K562 (cell line): Measurements from ENCODE around the gene NLK. TPM values are rescaled to one million over a fixed set of nuclear protein-coding genes. Genes with fewer than 3 reads are reported as not detected.
A peak's percentile ranks its signal among the peaks of the same experiment; 100 is the strongest.

Source experiments
- ATAC-seq: fragments of 200-7000 bp; cut with Tn5 transposase; 3 replicates; pipeline ENCODE4 v1.9.1; 2020; ENCODE audit warnings: moderate library complexity
- BruUV-seq: library from RNA; stranded (reverse); fragments of 400-500 nt; replicated peaks from 2 replicates; lab custom pipeline; 2021; lab: Mats Ljungman, UMichigan
- CTCF ChIA-PET: fragments of 300-600 bp; formaldehyde crosslinking; extraction: SDS; loops from one replicate; lab custom pipeline; 2021; ENCODE audit warnings: low intra/inter-chr PET ratio; lab: Yijun Ruan, JAX
- POLR2A ChIA-PET: fragments of 300-600, 350-650 bp; sonication (Branson Sonifier 250); formaldehyde crosslinking; extraction: SDS; loops from one replicate; lab custom pipeline; 2021; ENCODE audit warnings: antibody characterized with exemption, inconsistent platforms; lab: Yijun Ruan, JAX
- DNase-seq, 4 experiments: peaks; one replicate each; pipeline versions ENCODE4 v3.0.0 to v3.0.0-alpha.2; 2011 to 2018; ENCODE audit warnings: low spot score in 3 of 4, mixed read lengths in 3 of 4; ENCODE audit errors: extremely low read depth in 1 of 4
- FAIRE-seq: peaks from 2 replicates; lab custom pipeline; 2011; peaks lifted over from hg19 to GRCh38; lab: Jason Lieb, UNC
- H2AFZ ChIP-seq: 2 replicates; pipeline ENCODE4 v1.6.0; 2011; ENCODE audit warnings: low read depth, low read length, control low read depth, inconsistent platforms
- H3K27ac ChIP-seq: fragments of 200-600 bp; 3 replicates; pipeline ENCODE4 v1.8.0; 2011; ENCODE audit warnings: low read depth, mild to moderate bottlenecking, control low read depth, inconsistent platforms, low read length, moderate library complexity, mixed read lengths; ENCODE audit errors: extremely low read depth
- H3K27me3 ChIP-seq, 2 experiments: fragments of 300-600 bp in 1 of 2; 2 replicates in 1 of 2; 3 replicates in 1 of 2; pipeline versions ENCODE4 v1.6.0 to v1.8.0; 2011; ENCODE audit warnings: inconsistent platforms in 2 of 2, low read length in 2 of 2, mild to moderate bottlenecking in 1 of 2, mixed read lengths in 1 of 2, moderate library complexity in 1 of 2; ENCODE audit not compliant: control insufficient read depth in 2 of 2, insufficient read depth in 2 of 2
- H3K36me3 ChIP-seq: fragments of 300-600 bp; 3 replicates; pipeline ENCODE4 v1.8.0; 2011; ENCODE audit warnings: mild to moderate bottlenecking, low read length, inconsistent platforms; ENCODE audit not compliant: control insufficient read depth, insufficient read depth
- H3K4me1 ChIP-seq, 2 experiments: fragments of 200-600 bp in 1 of 2; replicated peaks in 1 of 2; 2 replicates in 1 of 2; 3 replicates in 1 of 2; pipeline versions ENCODE4 v1.5.1 to v1.8.0; 2011; ENCODE audit warnings: inconsistent platforms in 2 of 2, low read length in 2 of 2, mild to moderate bottlenecking in 1 of 2, mixed read lengths in 1 of 2, moderate library complexity in 1 of 2; ENCODE audit not compliant: control insufficient read depth in 2 of 2, insufficient read depth in 2 of 2
- H3K4me2 ChIP-seq: 2 replicates; pipeline ENCODE4 v1.6.1; 2011; ENCODE audit warnings: low read length, control low read depth, inconsistent platforms, mixed read lengths; ENCODE audit not compliant: insufficient read depth
- H3K4me3 ChIP-seq: fragments of 200-600 bp; sonication (generic), shearing (Covaris generic); 2 replicates; pipeline ENCODE4 v1.5.1; 2016; ENCODE audit warnings: control low read depth, inconsistent platforms
- H3K79me2 ChIP-seq: fragments of 200-600 bp; 3 replicates; pipeline ENCODE4 v1.8.0; 2011; ENCODE audit warnings: low read length, inconsistent platforms; ENCODE audit not compliant: control insufficient read depth, insufficient read depth
- H3K9ac ChIP-seq, 2 experiments: 2 replicates each; pipeline versions ENCODE4 v1.6.0 to v1.6.1; 2011; ENCODE audit warnings: low read depth in 2 of 2, low read length in 2 of 2, control low read depth in 1 of 2, inconsistent platforms in 1 of 2, mild to moderate bottlenecking in 1 of 2, mixed read lengths in 1 of 2; ENCODE audit not compliant: insufficient read depth in 1 of 2
- H3K9me1 ChIP-seq: one replicate; pipeline ENCODE4 v1.6.0; 2011; ENCODE audit warnings: inconsistent platforms, mild to moderate bottlenecking, low read length, moderate library complexity; ENCODE audit not compliant: control insufficient read depth, insufficient read depth
- H3K9me3 ChIP-seq: replicated peaks from 2 replicates; pipeline ENCODE4 v1.5.1; 2011; ENCODE audit warnings: low read depth, low read length, inconsistent platforms; ENCODE audit not compliant: control insufficient read depth, insufficient read depth
- H4K20me1 ChIP-seq: replicated peaks from 2 replicates; pipeline ENCODE4 v1.6.1; 2011; ENCODE audit warnings: low read length, inconsistent platforms, mixed read lengths; ENCODE audit not compliant: control insufficient read depth, insufficient read depth
- CBFA2T3 ChIP-seq: fragments of 450-650 bp; IDR thresholded peaks from 2 replicates; pipeline ENCODE4 v1.6.1; 2017
- IRF1 ChIP-seq: sonication (generic); formaldehyde crosslinking; IDR thresholded peaks from 2 replicates; pipeline ENCODE4 v1.8.0; 2022; ENCODE audit warnings: missing genetic modification reagents, mild to moderate bottlenecking, borderline replicate concordance
- NFIC ChIP-seq: fragments of 450-650 bp; IDR thresholded peaks from 2 replicates; pipeline ENCODE4 v1.6.1; 2017; ENCODE audit warnings: mild to moderate bottlenecking, inconsistent platforms
- RAD21 ChIP-seq, 2 experiments: fragments of 250-450 bp in 1 of 2; fragments of 450-650 bp in 1 of 2; sonication (Bioruptor Pico) in 1 of 2; formaldehyde crosslinking in 1 of 2; IDR thresholded peaks in 1 of 2; conservative IDR thresholded peaks in 1 of 2; 2 replicates each; pipeline versions ENCODE4 v1.4.0 to v1.8.0; 2020 to 2022; ENCODE audit warnings: mild to moderate bottlenecking in 2 of 2, moderate library complexity in 1 of 2
- RBM34 ChIP-seq: fragments of 200-400 bp; formaldehyde crosslinking; IDR thresholded peaks from 2 replicates; pipeline ENCODE4 v1.6.1; 2018; ENCODE audit warnings: low read length, borderline replicate concordance; ENCODE audit not compliant: insufficient read depth
- SIN3A ChIP-seq, 2 experiments: fragments of 150-350 bp in 1 of 2; IDR thresholded peaks; 2 replicates each; pipeline ENCODE4 v1.6.1; 2011 to 2016; ENCODE audit warnings: borderline replicate concordance in 2 of 2, low read depth in 2 of 2, low read length in 2 of 2, mild to moderate bottlenecking in 2 of 2, moderate library complexity in 2 of 2; ENCODE audit not compliant: control insufficient read depth in 1 of 2
- VEZF1 ChIP-seq: fragments of 200-800 bp; sonication (Bioruptor generic); IDR thresholded peaks from 2 replicates; pipeline ENCODE4 v1.6.1; 2017; ENCODE audit warnings: missing genetic modification characterization, missing compliant biosample characterization
- ZHX1 ChIP-seq: fragments of 150-350 bp; conservative IDR thresholded peaks from 2 replicates; pipeline ENCODE4 v1.6.1; 2014; ENCODE audit warnings: low read length
- ZNF197 ChIP-seq: fragments of 200-800 bp; sonication (Bioruptor generic); IDR thresholded peaks from 2 replicates; pipeline ENCODE4 v1.6.1; 2016; ENCODE audit warnings: low read depth, missing genetic modification characterization, missing compliant biosample characterization
- WGBS: fragments of 100-300 bp; shearing (Covaris generic); methylation state at CpG from one replicate; pipeline ENCODE4 v1.1.6; 2016; ENCODE audit warnings: low coverage, mixed read lengths; ENCODE audit not compliant: insufficient coverage; ENCODE audit errors: missing lambda C conversion rate; 5-methylcytosine and 5-hydroxymethylcytosine counted together
- in situ Hi-C: fragments of 300-500 bp; cut with MboI; formaldehyde crosslinking; loops from 4 replicates; pipeline ENCODE4 v1.15.0; 2018; ENCODE audit warnings: inconsistent platforms, mixed read lengths
- intact Hi-C: fragments of 100-400 bp; cut with micrococcal nuclease; formaldehyde crosslinking; loops from 2 replicates; pipeline ENCODE4 v1.14.2; 2022
- polyA plus RNA-seq, 8 experiments: library from polyadenylated mRNA; depleted of rRNA in 4 of 8; stranded (reverse) in 5 of 8; unstranded in 3 of 8; fragments of >200 nt; fragmentation: Nextera tagmentation in 2 of 8; fragmentation: Illumina TruSeq in 1 of 8; extraction: Ambion mirVana in 2 of 8; extraction: Trizol in 1 of 8; gene quantifications; 2 replicates each; pipeline versions ENCODE4 v1.2.1 to v1.2.3, GENCODE V29; 2011 to 2014; ENCODE audit warnings: inconsistent platforms in 1 of 8, missing spikeins in 1 of 8
- total RNA-seq, 7 experiments: library from RNA; depleted of rRNA in 6 of 7; stranded (reverse); fragments of >200 nt in 6 of 7; fragmentation: Illumina TruSeq in 2 of 7; extraction: Trizol in 2 of 7; gene quantifications; 2 replicates each; pipeline versions ENCODE4 v1.2.1 to v1.2.3, GENCODE V29; 2011 to 2021; ENCODE audit warnings: low replicate concordance in 1 of 7

Gene NLK
- total and polyA plus RNA-seq, 9 of the 15 experiments (the other 6 are each of a cell fraction or from before 2014, with no cell fraction given) = 10.9 to 59.6 (median 26.7) TPM

GRCh38 chr17:28191018-28191417 is 148.5 kb downstream of the NLK start:
- FAIRE-seq = no peak
- POLR2A ChIA-PET = interaction anchor here (2.4 kb wide), 1 partner anchor 18 kb away, joined by 8 read pairs; no protein-coding TSS in a partner anchor
- CTCF ChIA-PET = interaction anchor here (0.5 kb wide), 2 partner anchors 19 to 29 kb away, joined by 3 to 4 read pairs; no protein-coding TSS in a partner anchor
- no peak overlapping the region for H3K27ac ChIP-seq
- no peak for ATAC-seq
- WGBS = 94% methylated on average over 8 of the region's 8 CpGs
- H3K79me2 ChIP-seq = no peaks in the 10 kb centered on the region
- peaks cover 44% of the 10 kb centered on the region; the same call in 2 of the 3 replicates for H3K36me3 ChIP-seq
- peaks cover 0 to 14% of the 10 kb centered on the region in 2 experiments; a peak in 3 of 5 replicates for H3K4me1 ChIP-seq
- intact Hi-C loops (no loop called here), in situ Hi-C loops (no loop called here)
- DNase-seq = no peak
- no peak overlapping the region for H3K4me3 ChIP-seq
- no peaks in the 10 kb centered on the region for H4K20me1 ChIP-seq
- H3K27me3 ChIP-seq = no peaks in the 10 kb centered on the region
- no peak overlapping the region for H3K4me2 ChIP-seq
- H3K9me3 ChIP-seq = no peaks in the 10 kb centered on the region
- H3K9ac ChIP-seq = no peak overlapping the region
- no TSS peak for BruUV-seq
- TF ChIP-seq VEZF1 = no peak
- TF ChIP-seq NFIC = 0 out of 2 replicates have a peak, but pooled peaks have one; percentile 29
- no peak overlapping the region for H2AFZ ChIP-seq
- no peaks in the 10 kb centered on the region for H3K9me1 ChIP-seq

- Histone ChIP-seq H3K27ac (no peak overlapping the region), H3K9me1 (no peaks in the 10 kb centered on the region), H4K20me1 (no peaks in the 10 kb centered on the region), H3K9me3 (no peaks in the 10 kb centered on the region), H3K79me2 (no peaks in the 10 kb centered on the region), H3K36me3 (peaks cover 48% of the 10 kb centered on the region; the same call in 2 of the 3 replicates), H2AFZ (no peak overlapping the region), H3K9ac (no peak overlapping the region), H3K4me3 (no peak overlapping the region), H3K4me1 (peaks cover 0 to 14% of the 10 kb centered on the region in 2 experiments; a peak in 3 of 5 replicates), H3K27me3 (no peaks in the 10 kb centered on the region), H3K4me2 (no peak overlapping the region)
- CTCF ChIA-PET = interaction anchor here (0.6 kb wide), 1 partner anchor 50 kb away, joined by 3 read pairs; no protein-coding TSS in a partner anchor
- intact Hi-C loops (no loop called here), in situ Hi-C loops (no loop called here)
- ATAC-seq (no peak), DNase-seq (no peak), FAIRE-seq (no peak)
- BruUV-seq = no TSS peak
- POLR2A ChIA-PET = no interaction called here
- WGBS = 70% methylated on average over 3 of the region's 3 CpGs
- TF ChIP-seq RAD21 (CRISPR knock-in tag; conservative IDR thresholded peaks at IDR 0.05 in 1 of 2, IDR thresholded peaks at IDR 0.05 in 1 of 2) (peak in 1 of 2 experiments; percentile 13; a peak in 1 of 4 replicates), RBM34 (no peak), ZNF197 (CRISPR knock-in tag) (no peak), CBFA2T3 (no peak), IRF1 (CRISPR knock-in tag) (no peak), ZHX1 (no peak), SIN3A (IDR thresholded peaks at IDR 0.05; ENCODE audit: borderline replicate concordance in 2 of 2, control insufficient read depth in 1 of 2, low read depth in 2 of 2, low read length in 2 of 2) (no peak)
Observed at GRCh38 chr17:28193241-28193640, 150.8 kb downstream of the NLK start.
